ENCODE measurements around the gene TRAPPC3L.
"Not testable (repeated sequence)": the region's sequence is repeated elsewhere in the genome, so short reads cannot be mapped to it uniquely, and the experiment has no call there.

TRAPPC3L gene

DNA sequence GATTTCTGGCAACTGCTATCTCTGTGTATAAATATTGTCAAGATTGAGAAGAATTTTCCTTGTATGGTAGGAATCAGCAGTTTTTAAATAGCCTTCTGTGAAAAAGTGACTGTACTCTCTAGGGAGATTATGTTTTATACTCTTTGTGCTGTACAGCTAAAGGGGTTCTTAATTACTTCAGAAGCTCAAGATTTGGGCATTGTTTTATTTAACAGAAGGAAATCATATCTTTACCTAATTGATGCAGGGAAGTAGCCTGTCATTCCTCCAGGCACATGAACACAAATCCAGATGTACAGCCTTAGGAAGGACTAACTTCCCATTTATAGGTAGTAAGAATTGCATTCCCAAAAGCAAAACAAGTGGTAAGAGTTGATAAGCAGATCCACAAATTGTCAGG is 32.8 kb downstream of the TRAPPC3L start:
- no peak for DNase-seq (ENCODE audit: low spot score)

DNA sequence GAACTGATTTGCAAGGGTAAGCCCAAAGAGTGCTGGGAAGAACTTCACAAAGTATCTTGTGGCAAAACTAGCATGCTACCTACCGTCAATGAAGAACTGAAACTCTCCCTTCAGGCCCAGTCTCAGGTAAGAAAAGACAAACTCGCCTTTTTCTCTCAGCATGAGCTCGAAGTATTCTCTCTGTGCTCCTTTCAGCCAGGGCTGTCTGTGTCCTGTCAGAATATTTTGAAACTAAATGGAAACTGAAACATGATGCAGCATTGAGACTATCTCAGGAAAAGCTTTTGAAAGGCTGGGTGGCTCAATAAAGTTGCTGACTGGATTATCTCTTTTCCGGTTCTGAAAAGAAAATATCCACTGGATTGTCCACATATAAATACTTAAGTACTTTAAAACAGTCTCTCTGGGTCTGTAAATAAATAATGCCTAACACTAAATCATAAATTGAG is 33.3 kb downstream of the TRAPPC3L start:
- DNase-seq (ENCODE audit: low spot score) = no peak

DNA sequence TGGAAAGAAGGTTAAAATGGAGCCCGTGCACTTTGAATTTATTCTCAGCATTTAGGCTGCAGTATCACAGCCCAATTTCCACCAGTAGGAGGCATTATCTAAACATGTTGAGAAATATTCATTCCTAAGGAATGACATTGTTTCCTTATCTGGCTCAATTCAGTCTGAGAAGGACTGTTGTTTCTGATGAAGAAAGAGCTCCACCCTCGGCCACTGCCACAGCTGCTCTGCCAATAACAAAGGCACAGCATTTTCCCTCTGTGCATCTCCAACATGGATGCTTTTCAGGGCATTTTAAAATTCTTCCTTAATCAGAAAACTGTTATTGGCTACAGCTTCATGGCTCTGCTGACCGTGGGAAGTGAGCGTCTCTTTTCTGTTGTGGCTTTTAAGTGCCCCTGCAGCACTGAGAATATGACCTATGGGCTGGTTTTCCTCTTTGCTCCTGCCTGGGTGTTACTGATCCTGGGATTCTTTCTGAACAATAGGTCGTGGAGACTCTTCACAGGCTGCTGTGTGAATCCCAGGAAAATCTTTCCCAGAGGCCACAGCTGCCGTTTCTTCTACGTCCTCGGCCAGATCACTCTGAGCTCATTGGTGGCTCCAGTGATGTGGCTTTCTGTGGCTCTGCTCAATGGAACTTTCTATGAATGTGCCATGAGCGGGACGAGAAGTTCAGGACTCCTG is 33.9 kb downstream of the TRAPPC3L start, which contains the start of gene CALHM5:
Gene CALHM5, plus strand, starts transcription at position 216 of the 687 bp plus-strand sequence. Its CDS starts 58 bp downstream, at position 274.
- peak; percentile 85 for DNase-seq (ENCODE audit: low spot score)

DNA sequence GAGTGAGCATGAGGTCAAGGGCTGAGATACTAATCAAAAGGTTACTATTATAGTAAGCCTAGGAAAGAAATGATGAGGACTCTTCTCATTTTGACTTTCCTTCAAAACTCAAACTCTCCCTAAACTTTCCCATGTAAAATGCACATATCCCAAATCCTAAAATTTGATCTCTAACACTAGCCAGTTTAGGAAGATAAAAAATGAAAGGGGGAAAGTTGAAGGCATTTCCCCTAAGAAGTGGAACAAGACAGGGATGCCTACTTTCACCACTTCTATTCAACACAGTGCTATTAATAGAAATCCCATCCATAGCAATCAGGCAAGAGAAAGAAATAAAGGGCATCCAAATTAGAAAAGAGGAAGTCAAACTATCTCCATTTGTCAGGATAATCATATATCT is 37.0 kb downstream of the TRAPPC3L start:
- no peak for DNase-seq (ENCODE audit: low spot score)

DNA sequence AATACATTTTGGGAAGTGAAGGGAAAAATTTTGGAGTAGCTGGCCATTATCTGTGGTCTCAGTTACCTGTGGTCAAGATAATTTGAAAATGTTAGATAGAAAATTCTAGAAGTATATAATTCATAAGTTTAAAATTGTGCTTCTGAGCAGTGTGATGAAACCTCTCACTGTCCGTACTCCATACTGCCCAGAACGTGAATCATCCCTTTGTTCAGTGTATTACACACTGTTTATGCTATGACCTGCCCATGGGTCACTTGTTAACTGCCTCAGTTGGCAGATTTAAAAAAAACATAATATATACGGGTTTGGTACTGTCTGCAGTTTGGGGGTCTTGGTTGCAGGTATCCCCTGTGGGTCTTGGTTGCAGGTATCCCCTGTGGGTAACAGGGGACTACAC is 38.2 kb downstream of the TRAPPC3L start:
- no peak for DNase-seq (ENCODE audit: low spot score)

DNA sequence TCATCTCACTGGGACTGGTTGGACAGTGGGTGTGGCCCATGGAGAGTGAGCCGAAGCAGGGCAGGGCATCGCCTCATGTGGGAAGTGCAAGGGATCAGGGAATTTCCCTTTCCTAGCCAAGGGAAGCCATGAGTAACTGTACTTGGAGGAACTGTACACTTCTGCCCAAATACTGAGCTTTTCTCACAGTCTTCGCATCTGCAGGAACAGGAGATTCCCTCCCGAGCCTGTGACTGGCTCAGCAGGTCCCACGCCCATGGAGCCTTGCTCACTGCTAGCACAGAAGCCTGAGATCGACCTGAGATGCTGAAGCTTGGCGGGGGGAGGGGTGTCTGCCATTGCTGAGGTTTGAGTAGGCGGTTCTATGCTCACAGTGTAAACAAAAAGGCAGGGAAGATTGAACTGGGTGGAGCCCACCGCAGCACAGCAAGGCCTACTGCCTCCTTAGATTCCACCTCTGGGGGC is 44.5 kb downstream of the TRAPPC3L start:
- DNase-seq (ENCODE audit: low spot score) = no peak

DNA sequence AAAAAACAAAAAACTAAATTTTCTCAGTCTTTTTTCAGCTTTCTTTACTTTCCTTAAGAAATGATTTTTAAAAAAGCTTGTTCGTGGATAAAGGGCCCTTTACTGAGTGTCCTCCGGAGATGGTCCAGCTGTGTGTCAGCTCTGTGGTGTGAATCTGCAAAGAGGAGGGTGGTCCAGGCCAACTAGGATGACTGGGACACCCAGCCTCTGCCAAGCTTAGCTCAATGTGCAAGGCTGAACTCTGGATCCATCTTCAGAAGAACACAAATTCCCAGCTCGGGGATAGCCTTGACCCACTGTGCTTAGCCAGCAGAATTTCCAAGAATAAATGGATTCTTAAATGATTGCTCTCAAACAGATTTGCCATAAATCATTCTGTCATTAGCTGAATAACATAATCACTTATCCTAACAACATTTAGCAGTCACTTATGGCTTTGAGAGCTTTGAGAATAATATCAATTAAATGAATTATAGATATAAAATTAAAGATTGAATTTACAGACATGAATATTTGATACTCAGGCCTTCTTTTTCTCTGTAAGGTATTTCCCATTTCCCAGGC is 48.3 kb downstream of the TRAPPC3L start:
- DNase-seq (ENCODE audit: low spot score) = no peak

DNA sequence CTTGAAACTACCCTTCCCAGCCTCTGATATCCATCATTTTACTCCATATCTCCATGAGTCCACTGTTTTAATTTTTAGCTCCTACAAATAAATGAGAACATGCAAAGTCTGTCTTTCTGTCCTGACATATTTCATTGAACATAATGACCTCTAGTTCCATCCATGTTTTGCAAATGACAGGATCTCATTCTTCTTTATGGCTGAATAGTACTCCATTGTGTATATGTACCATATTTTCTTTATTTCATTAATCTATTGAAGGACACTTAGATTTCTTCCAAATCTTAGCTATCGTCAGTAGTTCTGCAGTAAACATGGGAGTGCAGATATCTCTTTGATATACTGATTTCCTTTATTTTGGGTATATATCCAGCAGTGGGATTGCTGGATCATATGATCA is 50.3 kb downstream of the TRAPPC3L start:
- not testable (repeated sequence) for DNase-seq (ENCODE audit: low spot score)

DNA sequence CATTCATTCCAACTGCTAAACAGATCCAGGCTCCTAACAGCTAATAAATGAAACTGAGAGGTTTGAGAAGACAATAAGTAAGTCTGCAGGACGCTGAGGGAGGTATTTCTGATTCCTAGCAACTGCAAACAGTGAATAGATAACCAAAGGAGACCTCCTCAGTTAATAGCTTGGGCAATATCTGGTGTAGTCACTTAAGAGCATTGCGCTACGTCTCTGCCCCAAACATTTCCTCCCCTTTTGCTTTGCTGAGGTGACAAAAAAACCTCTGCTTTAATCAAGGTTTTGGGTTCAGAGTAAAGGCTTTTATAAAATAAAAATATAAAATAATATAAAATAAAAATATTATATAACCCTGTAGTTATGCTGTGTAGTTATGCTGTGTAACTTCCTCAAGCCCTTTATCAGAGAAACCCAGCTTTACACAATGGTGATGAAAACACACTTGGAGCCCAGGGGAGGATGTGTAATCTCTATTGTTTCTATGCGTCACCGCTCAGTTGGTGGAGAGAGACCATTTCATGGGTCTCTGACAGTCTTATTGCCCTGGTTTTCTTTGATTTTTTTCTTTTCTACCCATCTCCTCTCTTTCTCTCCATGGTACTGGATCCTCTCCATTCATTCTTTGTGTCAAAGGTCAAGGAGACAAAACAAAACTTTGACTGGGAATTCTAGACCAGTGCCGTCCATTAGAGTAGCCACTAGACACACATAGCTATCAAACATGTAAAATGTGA is 53.0 kb downstream of the TRAPPC3L start:
- DNase-seq (ENCODE audit: low spot score) = no peak

DNA sequence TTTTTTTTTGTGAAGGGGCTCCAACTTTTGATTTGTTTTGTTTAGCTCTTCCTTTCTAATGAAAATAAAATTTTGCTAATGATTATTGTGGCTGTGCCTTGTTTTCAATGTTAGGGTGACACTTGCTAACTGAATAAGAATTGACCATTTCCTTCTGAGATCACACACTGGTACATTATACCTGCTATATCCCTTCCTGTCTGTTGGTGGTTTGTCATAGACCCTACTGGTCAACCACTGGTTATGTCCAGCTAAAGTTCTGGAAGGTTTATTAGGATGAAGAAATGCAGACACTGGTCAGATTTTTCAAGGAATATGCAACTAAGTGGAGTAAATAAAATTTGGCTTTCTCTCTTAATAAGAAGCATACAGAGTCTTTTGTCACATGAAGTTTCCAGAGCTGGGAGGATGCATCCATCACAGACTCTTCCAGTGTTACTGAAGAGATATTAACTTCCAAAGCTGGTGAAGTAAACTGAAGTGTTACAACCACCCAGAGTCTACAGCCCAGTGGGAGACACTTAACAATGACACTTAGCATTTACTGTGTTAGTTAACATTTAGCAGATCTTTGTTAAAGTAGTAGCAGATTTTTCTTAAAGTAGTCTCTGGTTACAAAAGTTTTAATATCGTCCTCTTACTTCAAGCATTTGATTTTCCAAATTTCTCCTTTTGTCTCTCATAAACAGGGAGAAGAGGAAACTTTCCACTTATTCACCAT is 53.7 kb downstream of the TRAPPC3L start:
- no peak for DNase-seq (ENCODE audit: low spot score)

DNA sequence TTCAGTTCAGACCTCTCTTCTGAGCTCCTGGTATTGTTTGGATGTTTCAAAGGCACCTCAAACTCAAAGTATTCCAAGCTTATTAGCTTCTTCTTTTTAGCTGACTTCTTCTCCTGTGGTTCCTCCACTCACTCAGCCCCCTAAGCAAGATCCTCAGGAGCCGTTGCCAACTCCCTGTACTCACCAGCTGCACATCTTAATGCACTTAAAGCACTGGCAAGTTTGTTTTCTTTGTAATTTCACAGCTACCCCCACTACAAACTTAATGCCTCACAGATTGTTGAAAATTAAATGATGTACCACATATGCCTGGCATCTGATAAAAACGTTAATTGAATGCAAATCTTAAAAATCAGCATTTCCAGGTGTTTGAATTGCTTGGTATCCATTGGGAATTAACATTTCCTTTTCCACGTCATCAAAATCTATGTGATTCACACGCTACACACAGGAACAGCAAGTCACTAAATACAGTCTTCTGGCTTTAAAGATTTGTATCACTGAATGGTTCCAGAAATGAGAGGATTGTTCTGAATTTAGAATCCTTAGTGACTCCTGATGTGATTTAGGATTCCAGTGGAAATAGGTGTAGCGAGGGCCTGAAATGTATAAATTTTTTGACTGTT is 59.8 kb downstream of the TRAPPC3L start:
- peak; percentile 12 for DNase-seq (ENCODE audit: low spot score)

DNA sequence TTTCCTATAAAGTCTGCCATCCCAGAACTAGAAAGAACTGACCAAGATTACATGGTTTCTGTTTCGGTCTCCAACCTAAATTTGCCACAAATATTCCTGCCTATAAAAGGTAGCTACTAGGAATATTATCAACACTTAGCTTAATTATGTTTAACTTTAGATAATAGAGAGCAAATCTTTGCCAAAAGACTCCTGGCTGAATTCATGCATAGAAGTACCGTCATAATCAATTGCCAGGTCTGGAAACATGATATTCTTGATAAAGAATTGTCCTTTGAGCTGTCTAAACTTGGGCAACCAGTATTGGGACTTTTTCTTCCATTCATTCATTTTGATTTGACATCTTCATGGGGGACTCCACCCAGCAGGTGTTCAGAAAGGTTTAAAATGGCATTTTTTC is 61.9 kb downstream of the TRAPPC3L start:
- no peak for DNase-seq (ENCODE audit: low spot score)

DNA sequence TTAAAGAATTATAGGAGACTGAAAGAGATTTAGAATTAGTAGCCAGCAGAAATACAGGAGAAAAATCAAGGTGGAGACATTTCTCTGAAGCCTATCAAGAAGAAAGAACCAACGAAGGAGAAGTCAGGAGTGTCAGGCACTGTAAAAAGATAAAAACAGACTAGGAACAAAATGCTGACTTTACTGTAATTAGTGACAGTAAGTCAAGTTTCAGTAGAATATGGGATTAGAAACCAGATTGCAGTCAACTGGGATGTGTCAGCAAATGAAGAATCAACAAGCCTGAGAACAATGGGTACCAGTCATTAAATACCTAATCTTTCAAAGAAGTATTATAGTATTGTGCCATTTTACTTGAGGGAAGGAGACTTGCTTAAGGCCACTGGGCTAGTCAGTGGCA is 62.7 kb downstream of the TRAPPC3L start:
- no peak for DNase-seq (ENCODE audit: low spot score)

DNA sequence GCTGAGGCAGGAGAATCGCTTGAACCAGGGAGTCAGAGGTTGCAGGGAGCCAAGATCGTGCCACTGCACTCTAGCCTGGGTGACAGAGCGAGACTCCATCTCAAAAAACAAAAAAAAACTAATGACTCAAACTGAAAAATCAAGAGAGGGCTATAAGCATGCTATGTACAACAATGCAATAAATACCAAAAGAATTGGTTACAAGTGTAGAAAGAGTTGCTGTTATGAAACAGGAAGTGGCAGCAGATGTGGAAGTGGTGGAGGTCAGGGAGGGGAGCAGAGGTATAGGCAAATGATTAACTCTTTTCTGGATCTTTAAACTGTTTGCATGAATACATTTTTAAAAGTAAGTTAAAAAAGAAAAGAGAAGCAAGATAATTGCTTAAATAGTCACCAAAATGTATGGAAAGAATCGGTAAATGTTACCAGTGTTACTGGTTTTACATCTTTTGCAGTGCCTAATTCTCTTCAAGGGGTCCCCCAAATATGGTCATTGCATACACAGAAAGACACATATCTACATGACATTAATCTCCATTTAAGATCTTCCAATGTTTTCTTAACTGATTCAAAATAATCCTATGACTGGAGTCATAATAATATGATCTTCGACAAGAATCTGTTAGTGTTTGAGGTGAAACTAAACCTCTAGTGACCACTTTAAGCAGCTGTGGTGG is 69.3 kb downstream of the TRAPPC3L start:
- DNase-seq (ENCODE audit: low spot score) = peak; percentile 22

DNA sequence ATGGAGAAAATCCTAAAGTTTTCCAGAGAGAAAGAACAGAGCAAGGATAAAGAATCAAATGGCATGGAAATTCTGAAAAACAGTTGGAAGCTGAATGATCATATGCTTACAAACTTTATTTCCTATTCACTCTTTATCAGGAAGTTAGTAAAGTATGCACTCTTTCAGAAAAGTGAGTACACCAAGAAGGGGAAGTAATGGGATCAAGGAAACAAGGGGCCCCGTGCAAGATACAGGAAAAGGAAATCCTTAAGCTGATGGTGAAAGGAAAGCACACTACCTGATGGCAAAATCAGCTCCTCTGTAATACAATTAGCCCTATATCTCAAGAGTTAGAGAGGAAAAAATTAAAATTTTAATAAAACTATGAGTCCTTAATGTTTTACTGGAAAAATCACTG is 70.3 kb downstream of the TRAPPC3L start:
- DNase-seq (ENCODE audit: low spot score) = no peak

DNA sequence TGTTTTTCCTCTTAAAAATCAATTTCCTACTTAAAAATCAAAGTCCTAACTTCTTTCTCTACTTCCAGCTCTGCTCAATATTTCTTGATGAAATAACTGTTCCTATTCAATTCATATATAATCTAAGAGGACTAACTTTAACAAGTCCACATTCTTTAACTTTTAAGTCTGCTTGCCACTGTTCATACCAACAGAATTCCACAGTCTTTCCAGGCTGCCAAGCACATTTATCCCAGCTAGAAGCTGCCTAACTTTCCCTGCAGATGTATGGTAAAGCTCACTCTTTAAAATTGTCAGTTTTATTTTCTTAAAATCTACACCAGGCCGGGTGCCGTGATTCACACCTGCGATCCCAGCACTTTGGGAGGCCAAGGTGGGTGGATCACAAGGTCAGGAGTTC is 72.8 kb downstream of the TRAPPC3L start:
- no peak for DNase-seq (ENCODE audit: low spot score)

DNA sequence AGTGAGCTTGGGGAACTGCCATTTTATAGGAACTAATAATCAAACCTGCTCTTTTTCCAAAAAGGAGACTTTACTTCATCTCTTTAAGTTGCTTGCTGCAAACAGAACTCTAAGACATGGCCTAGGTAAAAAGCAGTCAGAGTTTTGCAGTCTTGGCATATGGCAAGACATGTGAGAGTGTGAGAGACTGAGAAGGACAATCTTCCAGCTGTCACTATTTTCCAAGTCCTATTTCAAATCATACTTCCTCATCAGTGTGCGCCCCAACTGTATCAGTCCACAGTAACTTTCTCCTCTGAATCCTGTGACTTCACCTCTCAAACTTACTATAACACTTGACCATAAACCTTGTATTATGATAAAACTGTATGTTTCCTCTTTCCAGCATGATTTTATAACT is 74.0 kb downstream of the TRAPPC3L start:
- no peak for DNase-seq (ENCODE audit: low spot score)

DNA sequence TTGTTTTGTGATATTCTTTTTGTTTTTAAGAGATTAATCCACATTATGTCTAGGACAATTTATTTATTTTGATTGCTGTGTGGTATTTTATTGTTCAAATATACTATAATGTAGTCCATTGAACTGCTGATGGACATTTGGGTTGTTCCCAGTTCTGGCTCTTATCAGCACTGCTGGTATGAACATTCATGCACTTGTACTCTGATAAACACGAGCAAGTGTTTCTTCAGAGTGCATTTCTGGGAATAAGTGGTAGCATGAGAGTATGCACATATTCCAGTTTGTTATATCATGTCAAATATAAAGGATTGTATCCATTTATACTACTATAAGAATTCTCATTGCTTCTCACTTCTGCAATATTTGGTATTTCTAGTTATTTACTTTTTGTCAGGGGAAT is 77.2 kb downstream of the TRAPPC3L start:
- DNase-seq (ENCODE audit: low spot score) = no peak

DNA sequence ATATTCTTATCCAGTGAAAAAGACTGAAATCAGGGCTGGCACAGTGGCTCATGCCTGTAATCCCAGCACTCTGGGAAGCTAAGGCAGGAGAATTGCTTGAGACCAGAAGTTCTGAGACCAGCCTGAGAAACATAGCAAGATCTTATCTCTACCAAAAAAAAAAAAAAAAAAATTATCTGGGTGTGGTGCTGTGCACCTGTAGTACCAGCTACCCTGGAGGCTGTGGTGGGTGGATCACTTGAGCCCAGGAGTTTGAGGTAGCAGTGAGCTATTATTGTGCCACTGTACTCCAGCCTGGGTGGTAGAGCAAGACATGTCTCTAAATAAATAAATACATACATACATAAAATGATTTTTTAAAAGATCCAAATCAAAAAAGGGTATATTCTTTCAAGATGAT is 78.0 kb downstream of the TRAPPC3L start:
- DNase-seq (ENCODE audit: low spot score) = no peak

DNA sequence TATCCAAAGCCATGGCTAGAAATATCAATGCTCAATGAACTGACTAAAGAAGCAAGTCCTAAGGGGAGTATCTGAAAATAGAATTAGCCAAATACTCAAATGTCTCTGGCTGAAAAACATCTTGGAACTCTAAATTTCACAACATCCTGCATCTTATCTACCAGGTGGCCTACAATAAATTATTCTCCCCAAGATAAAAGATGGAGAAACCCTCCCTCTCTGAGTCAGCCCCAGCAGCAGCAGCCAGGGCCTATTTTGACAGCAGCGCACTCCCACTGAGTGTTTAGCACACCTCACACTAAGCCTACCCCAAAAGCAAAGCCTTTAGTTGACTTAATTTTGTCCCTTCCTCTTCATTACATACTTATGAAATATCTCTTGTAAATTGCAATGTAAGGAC is 78.4 kb downstream of the TRAPPC3L start:
- no peak for DNase-seq (ENCODE audit: low spot score)

DNA sequence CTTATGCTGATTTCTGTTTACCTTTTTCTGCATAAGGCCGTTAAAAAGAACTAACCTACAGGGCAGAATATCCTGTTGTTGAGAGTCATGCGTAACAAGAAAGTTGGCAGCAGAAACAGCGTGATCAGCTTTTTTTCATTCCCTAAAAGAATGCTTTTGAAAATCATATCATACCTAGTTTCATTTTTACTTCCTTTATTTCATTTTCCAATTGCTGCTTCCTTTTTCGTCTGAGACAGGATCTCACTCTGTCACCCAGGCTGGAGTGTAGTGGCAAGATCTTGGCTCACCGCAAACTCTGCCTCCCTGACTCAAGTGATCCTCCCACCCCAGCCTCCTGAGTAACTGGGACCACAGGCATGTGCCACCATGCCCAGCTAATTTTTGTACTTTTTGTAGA is 80.2 kb downstream of the TRAPPC3L start:
- DNase-seq (ENCODE audit: low spot score) = no peak

All from AG08395 (cell line).